HG02588 (cell line): ENCODE measurements around the gene TTC4.
A peak's percentile ranks its signal among the peaks of the same experiment; 100 is the strongest.

Experiments
- ATAC-seq: cut with Tn5 transposase; IDR thresholded peaks from one replicate; pipeline ENCODE4 v1.9.1; 2021; ENCODE audit warnings: mild to moderate bottlenecking, moderate library complexity; ENCODE audit not compliant: unreplicated experiment

Gene TTC4

GRCh38 chr1:54715493-54716298, at the start of gene TTC4:
TSS of gene TTC4 (plus strand) at chr1:54715861. CDS start at chr1:54715909, 48 bp downstream.
- ATAC-seq: peak; percentile 95

GRCh38 chr1:54666333-54666732, 49.3 kb upstream of the TTC4 start:
- no peak for ATAC-seq

GRCh38 chr1:54667797-54668196, 47.9 kb upstream of the TTC4 start:
- no peak for ATAC-seq

GRCh38 chr1:54668567-54668966, 47.1 kb upstream of the TTC4 start:
- no peak for ATAC-seq

- ATAC-seq: no peak
Measured at GRCh38 chr1:54671985-54672608, 43.6 kb upstream of the TTC4 start.

- ATAC-seq: no peak
Measured at GRCh38 chr1:54678776-54679643, 36.7 kb upstream of the TTC4 start.

GRCh38 chr1:54679706-54680105, 36.0 kb upstream of the TTC4 start:
- ATAC-seq: no peak

- ATAC-seq: no peak
Measured at GRCh38 chr1:54680387-54680786, 35.3 kb upstream of the TTC4 start.

GRCh38 chr1:54681358-54681757, 34.3 kb upstream of the TTC4 start:
- ATAC-seq: no peak

GRCh38 chr1:54683453-54683852, 32.2 kb upstream of the TTC4 start:
- no peak for ATAC-seq

GRCh38 chr1:54685335-54685905, 30.2 kb upstream of the TTC4 start:
- no peak for ATAC-seq

GRCh38 chr1:54686155-54686554, 29.5 kb upstream of the TTC4 start:
- no peak for ATAC-seq

- ATAC-seq: no peak
Measured at GRCh38 chr1:54694771-54695170, 20.9 kb upstream of the TTC4 start.

- no peak for ATAC-seq
Measured at GRCh38 chr1:54695221-54695620, 20.4 kb upstream of the TTC4 start.

GRCh38 chr1:54695764-54696163, 19.9 kb upstream of the TTC4 start:
- no peak for ATAC-seq

GRCh38 chr1:54696262-54696661, 19.4 kb upstream of the TTC4 start:
- no peak for ATAC-seq

GRCh38 chr1:54697896-54698295, 17.8 kb upstream of the TTC4 start:
- no peak for ATAC-seq

GRCh38 chr1:54698346-54698745, 17.3 kb upstream of the TTC4 start:
- no peak for ATAC-seq

- no peak for ATAC-seq
Measured at GRCh38 chr1:54699936-54700525, 15.6 kb upstream of the TTC4 start.

GRCh38 chr1:54701066-54701465, 14.6 kb upstream of the TTC4 start:
- ATAC-seq: no peak

GRCh38 chr1:54701996-54702395, 13.7 kb upstream of the TTC4 start:
- no peak for ATAC-seq
